Left ventricle myocardium inferior (tissue), 1 donor: ENCODE data around the gene GON4L. TPM values are rescaled to one million over a fixed set of nuclear protein-coding genes. Genes with fewer than 3 reads are reported as not detected.
"Not testable (repeated sequence)": the region's sequence is repeated elsewhere in the genome, so short reads cannot be mapped to it uniquely, and the experiment has no call there.

Experiments
- DNase-seq: peaks from one replicate; pipeline ENCODE4 v3.0.0-alpha.2; 2020
- H3K27ac ChIP-seq: fragments of 200-600 bp; replicated peaks from 2 replicates; pipeline ENCODE4 v1.8.0; 2021
- H3K27me3 ChIP-seq: fragments of 200-600 bp; 2 replicates; pipeline ENCODE4 v1.8.0; 2021; ENCODE audit warnings: low read depth
- H3K36me3 ChIP-seq: fragments of 200-600 bp; 2 replicates; pipeline ENCODE4 v1.8.0; 2021
- H3K4me1 ChIP-seq: fragments of 200-600 bp; 2 replicates; pipeline ENCODE4 v1.8.0; 2021
- H3K4me3 ChIP-seq: fragments of 200-600 bp; 2 replicates; pipeline ENCODE4 v1.8.0; 2021; ENCODE audit warnings: mild to moderate bottlenecking, moderate library complexity
- H3K9me3 ChIP-seq: fragments of 200-600 bp; replicated peaks from 2 replicates; pipeline ENCODE4 v1.8.0; 2021
- intact Hi-C: fragments of 100-400 bp; cut with micrococcal nuclease; formaldehyde crosslinking; loops from one replicate; pipeline ENCODE4 v1.11.0; 2022
- total RNA-seq: library from RNA; stranded (reverse); fragmentation: NEBNext Ultra II Directional; extraction: Animal tissue kit (Norgen Biotek cat#: 25700); gene quantifications from one replicate; pipeline ENCODE4 v1.2.1, GENCODE V29; 2021
- TF ChIP-seq, protein P1 (sequence below): fragments of 200-600 bp; IDR thresholded peaks from 2 replicates; pipeline ENCODE4 v1.8.0; 2021; ENCODE audit warnings: antibody characterized with exemption, mild to moderate bottlenecking, borderline replicate concordance
- donor health status: DM: no; HTN: yes; CAD: no; lungs with severe emphysema.

Gene GON4L
- total RNA-seq, 1 donor from 2014 or later, result 24.1 TPM

DNA sequence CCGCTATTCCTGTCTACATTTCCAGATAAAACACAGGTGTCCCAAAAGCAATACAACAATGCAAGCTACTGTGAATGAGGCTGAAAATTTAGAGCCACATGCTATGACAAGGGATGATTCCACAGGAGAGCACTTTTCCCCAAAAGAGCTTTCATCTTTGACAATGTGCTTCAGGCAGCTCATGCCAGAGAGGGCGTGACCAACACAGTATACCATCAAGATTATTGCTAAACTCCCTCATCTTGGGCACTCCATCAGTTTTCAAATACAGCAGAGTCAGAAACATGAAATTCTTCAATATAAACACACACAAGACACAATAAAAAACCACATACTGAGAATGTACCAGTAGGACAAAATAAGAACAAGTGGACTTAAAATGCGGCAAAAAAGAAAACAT, 6.7 kb downstream of the GON4L start:
- no peak overlapping the region for H3K27ac ChIP-seq
- H3K4me3 ChIP-seq, result no peak overlapping the region
- intact Hi-C loops, result no loop called here
- H3K4me1 ChIP-seq, result peaks cover 8% of the 10 kb centered on the region
- H3K27me3 ChIP-seq, result no peaks in the 10 kb centered on the region
- H3K9me3 ChIP-seq, result no peaks in the 10 kb centered on the region
- no peak for DNase-seq
- TF ChIP-seq, protein P1, sequence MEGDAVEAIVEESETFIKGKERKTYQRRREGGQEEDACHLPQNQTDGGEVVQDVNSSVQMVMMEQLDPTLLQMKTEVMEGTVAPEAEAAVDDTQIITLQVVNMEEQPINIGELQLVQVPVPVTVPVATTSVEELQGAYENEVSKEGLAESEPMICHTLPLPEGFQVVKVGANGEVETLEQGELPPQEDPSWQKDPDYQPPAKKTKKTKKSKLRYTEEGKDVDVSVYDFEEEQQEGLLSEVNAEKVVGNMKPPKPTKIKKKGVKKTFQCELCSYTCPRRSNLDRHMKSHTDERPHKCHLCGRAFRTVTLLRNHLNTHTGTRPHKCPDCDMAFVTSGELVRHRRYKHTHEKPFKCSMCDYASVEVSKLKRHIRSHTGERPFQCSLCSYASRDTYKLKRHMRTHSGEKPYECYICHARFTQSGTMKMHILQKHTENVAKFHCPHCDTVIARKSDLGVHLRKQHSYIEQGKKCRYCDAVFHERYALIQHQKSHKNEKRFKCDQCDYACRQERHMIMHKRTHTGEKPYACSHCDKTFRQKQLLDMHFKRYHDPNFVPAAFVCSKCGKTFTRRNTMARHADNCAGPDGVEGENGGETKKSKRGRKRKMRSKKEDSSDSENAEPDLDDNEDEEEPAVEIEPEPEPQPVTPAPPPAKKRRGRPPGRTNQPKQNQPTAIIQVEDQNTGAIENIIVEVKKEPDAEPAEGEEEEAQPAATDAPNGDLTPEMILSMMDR, result no peak
- peaks cover 47% of the 10 kb centered on the region for H3K36me3 ChIP-seq

DNA sequence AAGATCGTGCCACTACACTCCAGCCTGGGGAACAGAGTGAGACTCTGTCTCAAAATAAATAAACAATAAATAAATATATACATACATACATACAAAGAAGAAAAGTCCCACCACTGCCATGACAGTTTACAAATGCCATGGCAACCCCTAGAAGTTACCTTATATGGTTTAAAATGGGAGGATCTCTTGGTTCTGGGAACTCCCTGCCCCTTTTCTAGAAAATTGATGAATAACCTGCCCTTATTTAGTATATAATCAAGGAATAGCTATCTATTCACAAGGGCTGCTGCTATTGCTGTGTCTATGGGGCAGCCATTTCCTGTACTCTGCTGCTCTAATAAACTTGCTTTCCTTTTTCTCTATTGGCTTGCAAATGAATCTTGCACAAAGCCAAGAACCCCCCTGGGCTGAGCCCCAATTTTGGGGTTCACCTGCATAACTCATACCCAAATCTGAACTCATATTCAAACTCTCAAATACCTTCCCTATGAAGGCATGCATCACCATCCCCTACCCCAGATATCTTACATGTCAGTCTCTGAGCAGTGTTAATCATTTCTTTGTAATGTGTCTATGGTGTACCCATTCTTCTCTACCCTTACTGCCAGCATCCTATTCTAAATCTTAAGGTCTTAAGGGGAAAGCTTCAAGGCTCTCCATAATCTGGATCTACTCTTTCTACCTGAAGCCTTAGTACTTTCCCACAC, 9.0 kb downstream of the GON4L start:
- Histone ChIP-seq H3K36me3 (peaks cover 29% of the 10 kb centered on the region), H3K9me3 (no peaks in the 10 kb centered on the region), H3K27ac (no peak overlapping the region), H3K4me3 (no peak overlapping the region), H3K4me1 (peaks cover 18% of the 10 kb centered on the region), H3K27me3 (no peaks in the 10 kb centered on the region)
- DNase-seq, result no peak
- TF ChIP-seq, protein P1, result no peak
- intact Hi-C loops, result no loop called here

DNA sequence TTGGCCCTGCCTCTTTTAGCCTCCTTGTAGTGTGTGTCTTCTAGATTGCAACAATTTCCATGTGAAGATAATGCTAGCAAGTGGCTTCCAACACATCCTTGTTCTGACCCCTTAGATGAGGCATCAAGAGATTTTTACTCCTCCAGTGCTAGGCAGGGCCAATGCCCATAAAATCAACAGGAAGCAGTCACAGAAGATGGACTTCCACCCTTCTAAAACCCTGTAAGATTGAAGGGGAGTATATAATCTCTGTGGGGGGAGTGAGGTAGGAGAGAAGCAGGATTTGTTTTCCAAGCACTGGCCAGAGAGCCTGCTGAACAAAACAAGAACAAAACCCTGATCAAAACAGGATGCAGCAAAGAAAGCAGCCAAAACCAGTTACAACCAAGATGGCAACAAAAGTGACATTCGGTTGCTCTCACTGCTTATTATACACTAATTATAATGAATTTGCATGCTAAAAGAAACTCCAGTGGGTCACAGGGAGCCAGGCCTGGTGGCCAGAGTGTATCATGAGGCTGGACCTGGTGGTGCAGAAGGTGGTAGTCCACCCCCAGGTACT, 12.1 kb downstream of the GON4L start:
- H3K4me3 ChIP-seq, result no peak overlapping the region
- H3K27ac ChIP-seq, result no peak overlapping the region
- DNase-seq, result no peak
- H3K4me1 ChIP-seq, result peaks cover 10% of the 10 kb centered on the region
- intact Hi-C loops, result no loop called here
- H3K36me3 ChIP-seq, result peaks cover 8% of the 10 kb centered on the region
- no peaks in the 10 kb centered on the region for H3K27me3 ChIP-seq
- H3K9me3 ChIP-seq, result no peaks in the 10 kb centered on the region
- TF ChIP-seq, protein P1, result no peak

DNA sequence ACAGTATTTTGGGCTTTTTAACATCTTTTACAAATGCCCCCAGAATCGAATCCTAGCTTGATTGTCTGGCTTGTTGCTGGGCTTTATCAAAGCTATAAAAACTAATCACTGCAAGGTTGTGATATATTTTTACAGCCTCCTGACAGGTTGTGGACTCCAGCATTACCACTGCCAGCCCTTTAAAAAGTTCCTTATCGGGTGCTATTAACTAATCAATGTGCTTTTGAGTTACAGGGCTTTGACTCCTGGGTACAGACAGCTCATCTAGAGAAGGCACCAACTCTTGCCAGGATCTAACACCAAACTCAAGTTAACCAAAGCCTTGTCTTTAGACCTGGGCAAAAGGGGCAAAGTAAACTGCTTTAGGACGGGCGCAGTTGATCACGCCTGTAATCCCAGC, 16.6 kb downstream of the GON4L start:
- H3K4me3 ChIP-seq, result no peak overlapping the region
- TF ChIP-seq, protein P1, result no peak
- intact Hi-C loops, result no loop called here

DNA sequence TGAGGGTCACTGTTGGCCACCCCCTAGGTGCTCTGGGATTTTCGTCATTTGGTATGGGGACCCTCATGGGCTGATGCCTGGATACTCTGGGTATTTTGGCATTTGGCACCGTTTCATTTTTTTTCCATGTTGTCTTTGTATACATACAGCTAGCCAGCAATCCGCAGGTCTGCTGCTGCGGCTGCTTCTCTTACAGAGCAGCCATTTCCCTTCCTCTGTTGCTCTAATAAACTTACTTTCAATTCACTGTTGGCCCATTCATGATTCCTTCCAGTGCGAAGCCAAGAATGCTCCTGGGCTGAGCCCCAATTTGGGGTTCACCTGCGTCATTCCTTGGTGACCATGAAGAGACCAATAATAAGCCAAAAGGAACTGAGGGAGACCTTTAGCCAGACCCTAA, 21.5 kb downstream of the GON4L start:
- Histone ChIP-seq H3K4me3 (no peak overlapping the region), H3K4me1 (peaks cover 10% of the 10 kb centered on the region), H3K27me3 (no peaks in the 10 kb centered on the region), H3K27ac (no peak overlapping the region), H3K9me3 (no peaks in the 10 kb centered on the region), H3K36me3 (no peaks in the 10 kb centered on the region)
- TF ChIP-seq, protein P1, result no peak
- intact Hi-C loops, result no loop called here
- DNase-seq, result no peak

More for the DNA sequence above, 16.6 kb downstream of the GON4L start:
- no peak overlapping the region for H3K27ac ChIP-seq
- no peaks in the 10 kb centered on the region for H3K9me3 ChIP-seq
- DNase-seq, result no peak
- peaks cover 10% of the 10 kb centered on the region for H3K4me1 ChIP-seq
- H3K27me3 ChIP-seq, result no peaks in the 10 kb centered on the region
- no peaks in the 10 kb centered on the region for H3K36me3 ChIP-seq

DNA sequence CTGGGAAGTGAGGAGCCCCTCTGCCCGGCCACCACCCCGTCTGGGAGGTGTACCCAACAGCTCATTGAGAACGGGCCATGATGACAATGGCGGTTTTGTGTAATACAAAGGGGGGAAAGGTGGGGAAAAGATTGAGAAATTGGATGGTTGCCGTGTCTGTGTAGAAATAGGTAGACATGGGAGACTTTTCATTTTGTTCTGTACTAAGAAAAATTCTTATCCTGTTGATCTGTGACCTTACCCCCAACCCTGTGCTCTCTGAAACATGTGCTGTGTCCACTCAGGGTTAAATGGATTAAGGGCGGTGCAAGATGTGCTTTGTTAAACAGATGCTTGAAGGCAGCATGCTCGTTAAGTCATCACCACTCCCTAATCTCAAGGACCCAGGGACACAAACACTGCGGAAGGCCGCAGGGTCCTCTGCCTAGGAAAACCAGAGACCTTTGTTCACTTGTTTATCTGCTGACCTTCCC, 22.1 kb downstream of the GON4L start:
- H3K4me3 ChIP-seq, H3K27ac ChIP-seq, H3K27me3 ChIP-seq, H3K36me3 ChIP-seq, DNase-seq, intact Hi-C loops, H3K9me3 ChIP-seq: not testable (repeated sequence)
- H3K4me1 ChIP-seq, result peaks cover 10% of the 10 kb centered on the region
